ENCODE data around the gene FRAT1.

FRAT1 gene

DNA sequence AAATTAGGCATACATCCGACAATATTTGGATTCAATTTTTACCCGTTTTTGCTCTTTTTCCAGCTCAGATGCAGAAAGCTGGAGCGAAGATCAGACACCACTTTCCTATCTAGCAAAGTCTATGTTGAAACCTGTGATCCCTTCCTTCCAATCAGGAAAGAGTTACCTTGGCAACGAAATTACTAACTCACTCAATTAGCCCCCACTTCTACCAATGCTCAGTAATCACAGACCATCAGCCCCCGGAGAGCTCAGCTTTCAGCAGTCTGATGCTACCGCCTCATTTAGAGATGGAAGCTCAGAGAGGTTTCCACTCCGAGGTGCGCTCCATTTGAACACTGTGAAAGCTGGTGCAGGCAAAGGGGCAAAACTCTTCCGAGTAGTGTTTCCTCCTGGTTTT lies 6.7 kb downstream of the FRAT1 start:
- no peaks in the 10 kb centered on the region for H3K79me2 ChIP-seq (ENCODE audit: low read length)
- TF ChIP-seq EZH2phosphoT487 (IDR thresholded peaks at IDR 0.05; ENCODE audit: low read depth), result no peak
- TF ChIP-seq, protein P1, sequence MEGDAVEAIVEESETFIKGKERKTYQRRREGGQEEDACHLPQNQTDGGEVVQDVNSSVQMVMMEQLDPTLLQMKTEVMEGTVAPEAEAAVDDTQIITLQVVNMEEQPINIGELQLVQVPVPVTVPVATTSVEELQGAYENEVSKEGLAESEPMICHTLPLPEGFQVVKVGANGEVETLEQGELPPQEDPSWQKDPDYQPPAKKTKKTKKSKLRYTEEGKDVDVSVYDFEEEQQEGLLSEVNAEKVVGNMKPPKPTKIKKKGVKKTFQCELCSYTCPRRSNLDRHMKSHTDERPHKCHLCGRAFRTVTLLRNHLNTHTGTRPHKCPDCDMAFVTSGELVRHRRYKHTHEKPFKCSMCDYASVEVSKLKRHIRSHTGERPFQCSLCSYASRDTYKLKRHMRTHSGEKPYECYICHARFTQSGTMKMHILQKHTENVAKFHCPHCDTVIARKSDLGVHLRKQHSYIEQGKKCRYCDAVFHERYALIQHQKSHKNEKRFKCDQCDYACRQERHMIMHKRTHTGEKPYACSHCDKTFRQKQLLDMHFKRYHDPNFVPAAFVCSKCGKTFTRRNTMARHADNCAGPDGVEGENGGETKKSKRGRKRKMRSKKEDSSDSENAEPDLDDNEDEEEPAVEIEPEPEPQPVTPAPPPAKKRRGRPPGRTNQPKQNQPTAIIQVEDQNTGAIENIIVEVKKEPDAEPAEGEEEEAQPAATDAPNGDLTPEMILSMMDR (IDR thresholded peaks at IDR 0.05; ENCODE audit: low read depth, low read length), result no peak
- H3K36me3 ChIP-seq (replicated peaks; ENCODE audit: low read depth, low read length), result no peaks in the 10 kb centered on the region
- no peak overlapping the region for H2AFZ ChIP-seq (ENCODE audit: low read depth, low read length)
- no peaks in the 10 kb centered on the region for H3K4me1 ChIP-seq (ENCODE audit: low read length)
- no peaks in the 10 kb centered on the region for H4K20me1 ChIP-seq (ENCODE audit: insufficient read depth, low read length)
- no peak overlapping the region for H3K9ac ChIP-seq (ENCODE audit: low read length)
- H3K27me3 ChIP-seq (ENCODE audit: low read depth, low read length), result no peaks in the 10 kb centered on the region
- no peak overlapping the region for H3K27ac ChIP-seq (ENCODE audit: low read length)
- H3K4me3 ChIP-seq (ENCODE audit: low read length), result no peak overlapping the region
- H3K4me2 ChIP-seq (ENCODE audit: low read length), result no peak overlapping the region
- H3K9me3 ChIP-seq (ENCODE audit: insufficient read depth, low read length), result no peaks in the 10 kb centered on the region

DNA sequence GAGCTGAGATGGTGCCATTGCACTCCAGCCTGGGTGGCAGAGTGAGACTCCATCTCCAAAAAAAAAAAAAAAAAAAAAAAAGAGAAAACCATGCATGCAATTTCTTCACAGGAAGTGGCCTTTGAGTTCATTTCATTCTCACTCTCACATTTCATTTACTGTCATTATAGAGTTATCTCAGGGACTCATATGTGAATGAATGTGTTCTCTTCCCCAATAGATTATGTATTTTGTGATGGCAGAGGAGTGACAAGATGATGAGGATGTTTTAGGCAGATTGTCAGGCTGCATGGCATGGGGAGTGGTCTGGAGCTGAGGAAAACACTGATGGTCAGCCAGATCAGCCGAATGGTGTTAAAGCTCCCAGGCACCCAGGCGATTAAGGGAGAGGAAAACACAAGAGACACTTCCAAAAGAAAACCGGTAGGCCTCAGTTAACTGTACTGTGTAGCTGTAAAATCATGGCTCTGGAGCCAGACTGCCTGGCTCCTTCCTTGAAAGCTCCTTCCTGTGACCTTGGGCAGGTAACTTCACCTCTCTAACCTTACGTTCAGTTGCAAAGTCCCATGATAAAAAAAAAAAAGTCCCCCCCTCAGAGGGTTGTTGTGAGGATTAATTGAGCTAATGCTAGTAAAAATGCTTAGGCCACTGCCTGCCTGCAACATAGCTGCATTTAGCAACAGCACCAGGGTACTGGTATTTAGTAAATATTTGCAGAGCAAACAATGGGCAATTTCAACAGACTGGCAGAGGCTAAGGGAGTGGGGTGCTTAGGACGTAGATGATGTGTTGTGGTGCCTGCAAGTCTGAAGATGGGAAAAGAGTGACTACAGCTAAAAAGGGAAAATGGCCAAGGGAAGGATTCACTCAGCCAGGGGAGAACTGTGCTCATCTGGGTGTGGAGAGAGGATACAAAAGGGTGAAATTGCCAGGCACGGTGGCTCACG lies 8.6 kb downstream of the FRAT1 start:
- no peak overlapping the region for H3K4me3 ChIP-seq (ENCODE audit: low read length)

DNA sequence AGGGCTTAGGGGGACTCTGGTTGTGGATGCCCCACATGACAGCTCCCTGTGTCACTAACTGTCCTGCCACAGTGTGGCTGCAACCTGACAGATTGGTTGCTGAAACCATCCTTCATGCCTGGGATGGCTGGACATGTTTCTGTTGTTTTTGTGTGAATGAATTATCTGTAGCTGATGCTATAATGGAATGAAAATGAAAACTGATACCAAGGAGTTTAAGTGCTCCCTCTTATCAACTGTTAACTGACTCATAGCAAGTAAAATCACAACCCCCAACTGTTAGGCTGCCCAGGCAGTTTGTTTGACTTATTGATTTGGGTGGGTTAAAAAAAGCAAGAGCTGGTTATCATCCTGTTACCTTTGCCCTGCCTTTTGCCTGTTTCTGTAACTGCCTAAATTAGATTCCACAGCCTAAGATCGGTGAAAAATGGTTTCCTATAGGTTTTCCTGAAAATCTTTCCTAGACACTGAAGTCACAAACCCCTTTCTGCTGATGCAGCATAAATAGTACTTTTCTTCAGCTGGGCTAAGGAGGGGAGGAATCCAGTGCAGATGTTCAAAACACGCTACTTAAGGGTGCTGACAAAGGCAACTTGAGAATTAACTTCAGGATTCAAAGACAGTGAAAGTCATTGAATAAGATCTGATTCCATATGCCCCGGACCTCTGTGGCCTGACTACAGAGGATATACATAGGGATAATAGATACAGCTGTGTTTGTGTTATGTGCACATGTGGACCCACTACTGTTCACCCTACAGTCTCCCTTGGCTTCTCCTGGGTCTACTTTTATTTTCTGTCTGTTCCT lies 9.8 kb downstream of the FRAT1 start:
- Histone ChIP-seq H3K9me3 (ENCODE audit: insufficient read depth, low read length) (no peaks in the 10 kb centered on the region), H2AFZ (ENCODE audit: low read depth, low read length) (no peak overlapping the region), H3K4me1 (ENCODE audit: low read length) (peaks cover 10% of the 10 kb centered on the region), H3K4me2 (ENCODE audit: low read length) (no peak overlapping the region), H3K79me2 (ENCODE audit: low read length) (peaks cover 15% of the 10 kb centered on the region), H3K27me3 (ENCODE audit: low read depth, low read length) (no peaks in the 10 kb centered on the region), H3K4me3 (ENCODE audit: low read length) (no peak overlapping the region), H4K20me1 (ENCODE audit: insufficient read depth, low read length) (no peaks in the 10 kb centered on the region), H3K9ac (ENCODE audit: low read length) (no peak overlapping the region), H3K36me3 (replicated peaks; ENCODE audit: low read depth, low read length) (no peaks in the 10 kb centered on the region), H3K27ac (ENCODE audit: low read length) (no peak overlapping the region)
- TF ChIP-seq, protein P1 (IDR thresholded peaks at IDR 0.05; ENCODE audit: low read depth, low read length), result no peak

More for the DNA sequence above, 8.6 kb downstream of the FRAT1 start:
- Histone ChIP-seq H3K27me3 (ENCODE audit: low read depth, low read length) (no peaks in the 10 kb centered on the region), H3K27ac (ENCODE audit: low read length) (no peak overlapping the region), H3K79me2 (ENCODE audit: low read length) (peaks cover 2% of the 10 kb centered on the region; the same call in 1 of the 2 replicates), H3K9ac (ENCODE audit: low read length) (no peak overlapping the region), H3K4me2 (ENCODE audit: low read length) (no peak overlapping the region), H4K20me1 (ENCODE audit: insufficient read depth, low read length) (no peaks in the 10 kb centered on the region), H3K9me3 (ENCODE audit: insufficient read depth, low read length) (no peaks in the 10 kb centered on the region), H3K36me3 (replicated peaks; ENCODE audit: low read depth, low read length) (no peaks in the 10 kb centered on the region), H2AFZ (ENCODE audit: low read depth, low read length) (no peak overlapping the region), H3K4me1 (ENCODE audit: low read length) (no peaks in the 10 kb centered on the region)
- TF ChIP-seq, protein P1 (IDR thresholded peaks at IDR 0.05; ENCODE audit: low read depth, low read length), result no peak
- no peak for TF ChIP-seq EZH2phosphoT487 (IDR thresholded peaks at IDR 0.05; ENCODE audit: low read depth)

GRCh38 chr10:97329766-97330165 lies 10.7 kb downstream of the FRAT1 start:
- Histone ChIP-seq H3K27ac (ENCODE audit: low read length) (no peak overlapping the region), H3K79me2 (ENCODE audit: low read length) (peaks cover 16% of the 10 kb centered on the region), H3K4me2 (ENCODE audit: low read length) (no peak overlapping the region), H4K20me1 (ENCODE audit: insufficient read depth, low read length) (no peaks in the 10 kb centered on the region), H3K9me3 (ENCODE audit: insufficient read depth, low read length) (no peaks in the 10 kb centered on the region), H2AFZ (ENCODE audit: low read depth, low read length) (no peak overlapping the region), H3K36me3 (replicated peaks; ENCODE audit: low read depth, low read length) (no peaks in the 10 kb centered on the region), H3K9ac (ENCODE audit: low read length) (no peak overlapping the region), H3K4me3 (ENCODE audit: low read length) (no peak overlapping the region), H3K27me3 (ENCODE audit: low read depth, low read length) (no peaks in the 10 kb centered on the region), H3K4me1 (ENCODE audit: low read length) (peaks cover 10% of the 10 kb centered on the region)
- TF ChIP-seq, protein P1 (IDR thresholded peaks at IDR 0.05; ENCODE audit: low read depth, low read length), result no peak
- no peak for TF ChIP-seq EZH2phosphoT487 (IDR thresholded peaks at IDR 0.05; ENCODE audit: low read depth)

All from OCI-LY3 (cell line).